T follicular helper cell (primary cell): ENCODE data around the gene KCTD20.
"Not testable (repeated sequence)": the region's sequence is repeated elsewhere in the genome, so short reads cannot be mapped to it uniquely, and the experiment has no call there.

Source experiments
- DNase-seq: peaks from one replicate; pipeline ENCODE4 v3.0.0-alpha.2; 2020; ENCODE audit warnings: low read depth
- total RNA-seq, 2 experiments: gene quantifications; one replicate each; lab custom pipeline; 2026; lab: John Stamatoyannopoulos, UW

KCTD20 gene
- total RNA-seq = 176 to 192 reads per million in 2 experiments

DNA sequence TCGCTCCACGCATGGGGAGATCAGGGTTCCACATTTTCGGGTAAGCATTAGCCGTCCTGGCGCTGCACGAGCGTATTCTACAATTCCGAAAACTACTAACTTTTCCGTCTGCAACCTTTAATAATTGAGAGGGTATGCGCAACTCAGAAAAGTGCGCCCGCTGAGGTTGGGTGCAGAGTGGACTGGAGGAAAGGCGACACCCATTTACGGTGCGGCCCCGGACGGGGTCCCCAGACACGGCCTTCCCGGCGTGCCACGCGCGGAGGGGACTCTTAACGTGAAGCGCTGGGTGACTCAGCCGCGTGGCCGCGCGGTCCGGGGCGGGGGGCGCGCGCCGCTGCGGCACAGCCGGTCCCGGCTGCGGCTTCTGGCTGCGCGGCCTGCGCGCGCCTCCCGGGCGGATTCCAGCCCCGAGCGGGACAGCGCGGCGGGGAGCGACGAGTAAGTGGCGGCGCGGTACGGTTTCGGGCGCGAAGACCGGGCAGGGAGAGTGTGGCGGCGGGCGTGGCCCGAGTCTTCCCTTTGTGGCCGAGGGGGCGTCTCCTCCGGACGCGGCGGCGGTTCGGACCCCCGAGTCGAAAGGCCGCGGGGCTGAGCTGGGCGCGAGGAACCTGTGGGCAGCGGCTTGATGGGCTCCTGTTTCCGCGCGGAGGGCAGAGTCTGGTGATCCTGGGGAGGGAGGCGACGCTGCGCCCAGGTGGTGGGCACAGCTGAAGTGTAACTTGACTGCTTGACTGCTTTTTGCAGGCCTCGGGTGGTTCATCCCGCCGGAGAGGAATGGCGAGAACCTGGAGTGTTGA is at the start of gene KCTD20, which contains the start of gene PXT1:
KCTD20 (plus strand) TSS at position 330 of the 800 bp plus-strand sequence. CDS start 27,098 bp downstream, outside the sequence.
PXT1 (minus strand) TSS at position 184 of the 800 bp plus-strand sequence. CDS start 16,772 bp downstream, outside the sequence.
- peak; percentile 74 for DNase-seq

DNA sequence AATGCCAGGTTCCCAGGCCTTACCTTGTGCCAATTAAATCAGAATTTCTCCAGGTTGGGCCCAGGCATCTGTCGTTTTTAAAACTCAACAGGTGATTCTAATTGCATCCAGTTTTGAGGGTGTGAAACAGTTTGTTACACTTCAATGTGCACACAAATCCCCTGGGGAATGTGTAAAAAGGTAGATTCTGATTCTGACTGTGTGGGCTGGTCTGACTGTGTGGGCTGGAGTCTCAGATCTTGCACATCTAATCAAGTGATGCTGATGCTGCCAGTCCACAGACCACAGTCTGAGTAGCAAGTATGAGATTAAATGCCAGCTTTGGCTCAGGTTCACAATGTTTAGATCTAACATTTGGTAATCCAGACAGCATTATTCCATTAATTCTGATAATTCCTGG is 42.8 kb upstream of the KCTD20 start:
- DNase-seq = no peak

DNA sequence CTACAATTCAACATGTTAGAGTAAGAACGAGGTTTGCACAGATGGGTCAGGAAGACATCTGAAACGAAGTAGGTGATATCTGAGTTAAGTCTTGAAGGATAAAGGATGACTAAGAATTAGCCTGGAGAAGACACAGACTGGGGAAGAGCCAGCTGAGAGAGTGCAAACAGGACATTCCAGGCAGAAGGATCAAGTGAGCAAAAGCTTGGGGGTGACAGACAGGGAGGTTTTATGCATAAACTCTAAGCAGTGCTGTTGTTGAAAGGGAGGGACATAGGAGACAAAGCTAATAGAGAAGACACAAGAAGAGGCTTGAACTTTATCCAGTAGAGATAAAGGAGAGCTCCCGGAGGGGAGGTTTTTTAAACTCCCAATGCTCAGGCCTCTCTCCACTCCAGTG is 40.3 kb upstream of the KCTD20 start:
- no peak for DNase-seq

DNA sequence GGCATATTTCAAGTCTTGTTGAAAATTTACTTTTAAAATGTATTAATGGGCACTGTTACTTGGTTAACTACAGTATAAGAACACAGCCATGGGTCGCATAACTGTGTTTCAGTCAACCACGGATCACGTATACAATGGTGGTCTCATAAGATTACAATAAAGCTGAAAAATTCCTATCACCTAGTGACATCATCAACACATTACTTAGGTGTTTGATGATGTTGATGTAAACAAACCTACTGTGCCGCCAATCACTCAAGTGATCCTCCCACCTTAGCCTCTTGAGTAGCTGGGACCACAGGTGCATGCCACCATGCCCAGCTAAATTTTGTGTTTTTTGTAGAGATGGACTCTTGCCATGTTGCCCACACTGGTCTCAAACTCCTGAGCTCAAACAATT is 38.6 kb upstream of the KCTD20 start:
- no peak for DNase-seq

DNA sequence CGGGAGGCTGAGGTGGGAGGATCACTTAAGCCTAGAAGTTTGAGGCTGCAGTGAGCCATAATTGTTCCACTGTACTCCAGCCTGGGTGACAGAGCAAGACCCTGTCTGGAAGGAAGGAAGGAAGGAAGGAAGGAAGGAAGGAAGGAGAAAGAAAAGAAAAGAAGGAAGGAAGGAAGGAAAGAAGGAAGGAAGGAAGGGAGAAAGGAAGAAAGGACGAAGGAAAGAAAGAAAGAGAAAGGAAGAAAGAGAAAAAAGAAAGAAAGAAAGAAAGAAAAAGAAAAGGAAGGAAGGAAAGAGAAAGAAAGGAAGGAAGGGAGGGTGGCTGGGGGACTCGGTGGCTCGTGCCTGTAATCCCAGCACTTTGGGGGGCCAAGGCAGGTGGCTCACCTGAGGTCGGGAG is 33.1 kb upstream of the KCTD20 start:
- not testable (repeated sequence) for DNase-seq

DNA sequence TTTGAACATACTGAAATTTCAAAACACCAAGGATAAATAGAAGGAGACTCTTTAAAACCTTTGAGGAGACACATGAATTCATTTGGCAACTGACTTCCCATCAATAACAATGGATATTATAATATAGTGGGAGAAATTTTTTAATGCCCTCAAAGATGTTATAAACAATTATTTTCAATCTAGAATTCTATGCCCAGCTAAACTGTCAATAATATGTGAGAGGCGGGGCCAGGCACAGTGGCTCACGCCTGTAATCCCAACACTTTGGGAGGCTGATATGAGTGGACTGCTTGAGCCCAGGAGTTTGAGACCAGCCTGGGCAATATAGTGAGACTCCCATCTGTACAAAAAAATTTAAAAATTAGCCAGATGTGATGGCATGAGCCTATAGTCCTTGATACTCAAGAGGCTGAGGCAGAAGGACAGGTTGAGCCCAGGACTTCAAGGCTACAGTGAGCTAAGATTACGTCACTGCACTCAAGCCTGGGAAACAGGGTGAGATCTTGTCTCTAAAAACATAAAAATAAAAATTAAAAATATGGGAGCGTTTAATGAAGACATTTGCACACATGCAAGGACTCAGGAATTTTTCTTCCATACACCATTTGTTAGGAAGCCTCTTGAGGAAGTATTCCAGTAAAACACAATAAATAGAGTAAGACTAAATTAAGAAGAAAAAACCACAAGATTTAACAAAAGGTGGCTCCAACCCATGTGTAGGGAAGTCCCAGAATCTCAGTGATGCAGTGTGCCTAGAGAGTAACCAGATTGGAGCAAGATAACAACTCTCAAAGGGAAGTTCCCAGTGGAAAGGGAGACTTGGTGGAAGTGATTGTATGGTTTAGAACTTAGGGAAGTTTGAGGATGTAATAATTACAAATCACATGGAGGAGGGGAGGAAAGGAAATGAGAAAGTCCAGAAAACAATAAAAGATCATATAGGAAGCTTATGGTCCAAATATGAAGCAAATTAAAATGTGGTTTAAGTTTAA is 29.0 kb upstream of the KCTD20 start:
- DNase-seq = no peak

DNA sequence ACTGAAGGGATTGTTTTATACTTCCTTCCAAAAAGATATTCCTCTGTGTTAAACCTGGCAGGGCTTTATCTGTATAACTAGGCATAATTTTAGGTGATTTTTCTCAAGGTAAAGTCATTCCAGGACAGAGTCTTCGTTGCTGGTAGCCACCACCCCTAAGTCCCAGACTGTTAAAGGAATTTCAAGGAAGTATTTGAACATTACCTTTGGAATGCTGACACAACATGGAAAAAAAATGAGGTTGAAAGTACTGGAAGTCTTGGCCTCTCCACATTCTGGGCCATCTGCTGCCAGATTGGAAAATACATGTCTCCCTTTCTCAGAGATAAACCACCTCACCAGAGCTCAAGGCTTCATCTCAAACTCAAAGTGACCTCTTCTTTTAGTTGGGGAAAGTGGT is 28.3 kb upstream of the KCTD20 start:
- no peak for DNase-seq

DNA sequence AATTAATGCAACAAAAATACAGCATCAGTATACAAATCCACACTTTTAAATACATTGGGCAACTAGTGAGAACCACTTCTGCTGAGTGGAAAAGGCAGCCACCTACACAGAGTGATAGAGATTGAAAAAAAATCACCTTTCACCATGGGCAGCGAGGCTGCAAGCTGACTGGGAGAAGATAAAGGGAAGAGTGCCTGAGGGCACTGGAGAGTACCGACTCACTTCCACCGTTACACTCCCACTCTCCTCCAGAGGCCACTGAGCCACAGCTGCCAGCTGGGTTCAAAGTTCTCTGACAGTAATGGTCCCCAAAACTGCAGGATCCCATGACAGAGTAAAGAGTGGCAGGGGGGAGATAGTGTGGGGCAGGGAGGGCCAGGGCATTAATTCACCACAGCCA is 24.2 kb upstream of the KCTD20 start:
- DNase-seq = no peak

DNA sequence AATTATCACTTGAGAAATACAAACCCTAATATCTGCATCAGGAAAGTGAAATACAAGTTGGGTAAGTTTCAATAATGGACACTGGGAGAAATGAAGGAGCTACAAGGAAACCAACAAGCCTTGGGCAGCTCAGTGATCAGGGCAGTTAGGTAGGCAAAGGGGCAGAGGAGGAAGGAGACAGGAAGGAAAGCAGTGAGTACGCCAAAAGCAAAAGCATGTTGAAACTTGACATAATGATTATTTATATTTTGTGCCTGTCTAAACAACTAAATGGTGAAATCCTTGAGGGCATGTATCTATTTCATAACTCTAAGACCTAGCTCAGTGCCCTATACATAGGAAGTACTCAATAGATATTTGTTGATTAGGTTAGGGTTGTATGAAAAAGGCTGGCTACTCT is 23.5 kb upstream of the KCTD20 start:
- no peak for DNase-seq

DNA sequence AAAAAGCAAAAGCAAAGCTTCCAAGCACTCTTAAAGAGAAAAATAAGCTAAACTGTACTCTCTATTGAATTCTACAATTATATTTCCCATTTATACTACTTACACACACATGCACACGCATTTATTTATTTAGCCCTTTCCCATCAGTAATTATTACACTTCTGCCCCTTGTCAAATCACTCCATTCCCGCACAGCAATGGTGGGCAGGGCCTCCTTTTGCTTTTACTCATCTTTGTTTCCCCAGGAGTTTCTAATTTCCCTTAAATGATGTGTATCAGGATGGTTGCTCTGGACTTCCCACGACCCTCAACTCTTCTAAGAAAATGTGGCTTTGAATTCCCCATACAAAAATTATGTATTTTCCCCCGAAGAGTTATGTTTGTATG is 20.1 kb upstream of the KCTD20 start:
- DNase-seq = no peak

DNA sequence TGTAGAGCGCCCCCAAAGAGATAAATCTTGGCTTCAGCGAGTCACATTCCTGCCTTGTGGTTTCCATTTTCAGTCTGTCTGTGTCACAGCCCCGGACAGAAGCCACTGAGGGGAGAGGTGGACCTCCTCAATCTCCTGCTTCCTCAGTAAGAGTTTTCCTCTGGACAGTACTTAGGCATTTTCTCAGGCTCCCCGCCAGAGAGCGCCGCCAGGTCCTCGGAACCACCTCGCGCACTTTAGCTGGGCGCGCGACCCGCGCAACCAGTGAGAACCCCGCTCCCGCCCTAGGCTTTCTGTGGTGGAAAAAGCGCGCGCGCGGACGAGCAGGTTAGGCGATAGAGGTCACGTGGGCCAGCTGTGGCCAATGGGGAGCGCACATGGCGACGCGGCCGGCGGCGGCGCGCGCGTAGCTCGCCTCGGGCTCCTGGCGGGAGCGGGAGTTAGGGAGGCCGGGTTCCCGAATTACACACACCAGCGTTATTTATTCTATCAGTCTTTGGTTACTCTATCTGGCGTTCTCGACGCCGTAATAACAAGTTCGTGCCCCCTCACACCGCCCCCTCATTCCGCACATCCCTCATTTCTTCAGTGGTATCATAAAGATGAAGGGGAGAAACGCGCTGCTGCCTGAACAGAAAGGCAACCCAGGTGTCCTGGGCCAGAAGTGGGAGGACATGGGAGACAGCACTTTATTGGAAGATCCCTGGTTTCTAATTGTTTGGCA is 19.5 kb upstream of the KCTD20 start:
- DNase-seq = peak; percentile 98

DNA sequence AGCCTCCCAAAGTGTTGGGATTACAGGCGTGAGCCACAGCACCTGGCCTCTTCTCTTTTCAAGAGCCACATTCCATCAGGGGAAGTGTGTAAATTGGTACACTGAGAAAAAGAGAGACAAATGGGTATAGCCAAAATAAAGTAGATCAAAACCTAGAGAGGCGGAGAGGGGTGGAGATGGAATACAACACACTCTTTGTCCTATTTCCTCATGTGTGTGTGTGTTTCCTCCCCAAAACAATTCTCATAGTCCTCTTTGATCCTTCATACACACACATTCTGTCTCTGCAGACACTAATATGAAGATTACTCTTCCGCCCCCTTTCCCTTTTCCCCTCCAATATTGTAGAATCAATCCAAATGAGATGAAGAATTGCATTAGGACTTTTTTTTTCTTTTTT is 16.2 kb upstream of the KCTD20 start:
- no peak for DNase-seq

DNA sequence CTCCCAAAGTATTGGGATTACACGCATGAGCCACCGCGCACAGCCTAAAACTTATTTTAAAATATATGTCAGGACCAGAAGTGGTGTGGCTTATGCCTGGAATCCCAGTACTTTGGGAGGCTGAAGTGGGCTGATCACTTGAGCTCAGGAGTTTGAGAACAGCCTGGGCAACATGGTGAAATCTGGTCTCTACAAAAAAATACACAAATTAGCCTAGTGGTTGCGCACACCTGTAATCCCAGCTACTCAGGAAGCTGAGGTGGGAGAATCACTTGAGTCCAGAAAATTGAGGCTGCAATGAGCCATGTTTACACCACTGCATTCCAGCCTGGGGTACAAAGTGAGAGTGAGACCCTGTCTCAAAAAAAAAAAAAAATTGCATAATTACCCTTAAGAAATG is 13.9 kb upstream of the KCTD20 start:
- no peak for DNase-seq

DNA sequence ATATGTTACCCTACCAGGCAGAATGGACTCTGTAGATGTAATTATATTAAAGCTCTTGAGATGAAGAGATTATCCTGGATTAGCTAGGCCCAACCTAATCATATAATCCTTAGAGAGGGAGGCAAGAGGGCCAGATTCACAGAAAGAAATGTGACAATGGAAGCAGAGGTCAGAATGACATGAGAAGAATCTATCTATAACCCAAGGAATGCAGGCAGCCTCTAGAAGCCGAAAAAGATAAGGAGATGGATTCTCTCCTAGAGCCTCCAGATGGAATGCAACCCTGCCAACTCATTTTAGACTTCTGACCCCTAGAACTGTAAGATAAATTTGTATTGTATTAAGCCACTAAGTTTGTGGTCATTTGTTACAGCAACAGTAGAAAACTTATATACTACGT is 12.4 kb upstream of the KCTD20 start:
- DNase-seq = no peak

DNA sequence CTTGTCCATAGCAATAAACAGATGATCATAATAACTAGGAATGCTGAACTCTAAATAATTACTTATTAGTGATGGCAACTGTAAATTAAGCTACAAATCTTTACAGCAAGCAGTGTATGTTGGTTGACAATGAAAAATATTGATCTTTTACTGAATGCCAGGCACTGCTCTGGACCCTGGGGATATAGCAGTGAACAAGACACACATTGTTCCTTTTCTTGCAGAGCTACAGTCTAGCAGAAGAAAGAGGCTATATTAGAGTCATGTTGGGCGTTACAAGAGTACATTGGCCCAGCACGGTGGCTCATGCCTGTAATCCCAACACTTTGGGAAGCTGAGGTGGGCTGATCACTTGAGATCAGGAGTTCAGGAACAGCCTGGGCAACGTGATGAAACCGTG is 11.6 kb upstream of the KCTD20 start:
- DNase-seq = no peak

DNA sequence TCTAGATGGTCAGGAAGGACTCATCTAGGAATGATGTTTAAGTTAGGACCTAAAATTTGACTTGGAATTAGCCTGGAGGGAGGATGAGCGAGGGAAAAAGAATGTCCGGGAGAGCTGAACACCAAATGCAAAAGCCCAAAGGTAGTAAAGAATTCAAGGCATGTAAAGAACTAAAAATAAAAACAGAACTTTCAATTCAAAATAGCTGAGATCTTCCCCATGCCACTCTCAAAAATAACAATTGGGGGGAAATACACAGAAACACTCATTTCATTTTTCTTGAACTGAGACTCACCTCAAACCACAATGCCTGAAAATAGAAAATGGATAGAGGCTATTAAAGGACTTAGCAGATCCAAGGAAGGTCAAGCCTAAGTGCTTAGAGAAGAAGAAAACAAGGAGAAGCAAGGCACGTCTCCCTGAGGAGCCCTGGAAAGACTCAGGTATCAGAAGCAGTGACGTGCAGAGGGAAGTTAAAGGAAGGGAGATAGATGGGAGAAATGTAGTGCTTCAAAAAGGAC is 10.6 kb upstream of the KCTD20 start:
- no peak for DNase-seq

DNA sequence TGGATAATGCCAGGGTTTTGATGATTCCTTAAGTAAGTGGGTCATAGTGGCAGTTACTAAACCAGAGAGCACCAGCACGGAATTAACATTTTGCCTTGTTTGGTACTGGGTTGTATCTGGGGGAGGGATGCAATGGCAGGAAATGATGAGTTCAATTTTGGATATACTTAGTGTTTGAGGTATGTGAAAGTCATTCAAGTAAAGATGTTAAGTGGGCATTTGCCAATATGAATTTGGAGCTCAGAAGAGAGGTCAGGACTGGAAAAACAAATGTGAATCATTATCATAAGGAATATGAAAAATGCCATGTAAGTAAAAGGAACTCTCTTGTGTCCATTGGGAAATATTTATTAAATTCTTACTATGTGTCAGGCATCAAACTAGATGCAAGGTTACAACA is 6.3 kb upstream of the KCTD20 start:
- DNase-seq = no peak

DNA sequence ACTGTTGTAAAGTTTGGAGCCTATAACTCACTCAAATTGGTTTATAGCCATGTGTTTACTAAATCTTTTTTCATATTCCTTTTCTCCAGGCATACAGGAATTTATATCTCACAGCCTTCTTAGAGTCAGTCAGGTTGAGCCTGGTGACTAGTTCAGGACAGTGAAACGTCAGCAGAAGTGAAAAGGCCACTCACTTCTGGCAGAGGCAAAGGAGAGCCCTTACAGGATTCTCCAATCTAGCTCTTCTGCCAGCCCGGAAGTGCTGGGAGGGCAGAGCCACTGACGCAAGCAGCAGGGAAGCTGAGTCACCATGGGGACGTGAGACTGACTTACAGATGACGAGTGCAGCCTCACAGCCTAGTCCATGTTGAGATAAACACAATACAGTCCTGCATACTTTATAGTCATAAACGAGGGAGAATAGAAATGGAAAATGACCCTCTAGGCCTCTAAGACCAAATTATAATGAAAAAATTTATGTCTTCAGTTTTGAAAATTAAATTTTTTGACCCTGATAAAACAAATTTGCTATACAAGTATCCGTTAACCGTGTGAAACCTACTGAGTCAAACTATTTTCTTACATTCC is 1.4 kb upstream of the KCTD20 start:
- peak; percentile 81 for DNase-seq

DNA sequence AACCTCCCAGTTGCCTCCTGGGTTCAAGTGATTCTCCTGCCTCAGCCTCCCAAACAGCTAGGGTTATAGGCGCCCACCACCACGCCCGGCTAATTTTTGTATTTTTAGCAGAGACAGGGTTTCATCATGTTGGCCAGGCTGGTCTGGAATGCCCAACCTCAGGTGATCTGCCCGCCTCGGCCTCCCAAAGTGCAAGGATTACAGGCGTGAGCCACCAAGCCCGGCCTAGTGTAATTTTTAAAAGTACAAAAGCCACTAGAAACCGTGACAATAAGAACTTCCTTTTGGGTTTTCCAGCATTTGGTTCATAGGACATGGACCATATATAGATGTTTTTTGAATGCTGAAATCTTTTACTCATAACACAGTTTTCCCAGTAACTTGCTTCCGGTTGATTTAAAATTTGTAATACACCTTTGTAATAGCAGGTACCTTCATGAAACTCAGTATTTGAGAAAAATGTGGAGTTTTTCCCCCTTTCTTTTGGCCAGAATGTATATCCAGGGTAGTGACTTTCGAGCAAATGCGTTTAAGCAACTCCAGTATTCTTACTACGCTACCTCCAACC is 613 bp upstream of the KCTD20 start:
- no peak for DNase-seq

DNA sequence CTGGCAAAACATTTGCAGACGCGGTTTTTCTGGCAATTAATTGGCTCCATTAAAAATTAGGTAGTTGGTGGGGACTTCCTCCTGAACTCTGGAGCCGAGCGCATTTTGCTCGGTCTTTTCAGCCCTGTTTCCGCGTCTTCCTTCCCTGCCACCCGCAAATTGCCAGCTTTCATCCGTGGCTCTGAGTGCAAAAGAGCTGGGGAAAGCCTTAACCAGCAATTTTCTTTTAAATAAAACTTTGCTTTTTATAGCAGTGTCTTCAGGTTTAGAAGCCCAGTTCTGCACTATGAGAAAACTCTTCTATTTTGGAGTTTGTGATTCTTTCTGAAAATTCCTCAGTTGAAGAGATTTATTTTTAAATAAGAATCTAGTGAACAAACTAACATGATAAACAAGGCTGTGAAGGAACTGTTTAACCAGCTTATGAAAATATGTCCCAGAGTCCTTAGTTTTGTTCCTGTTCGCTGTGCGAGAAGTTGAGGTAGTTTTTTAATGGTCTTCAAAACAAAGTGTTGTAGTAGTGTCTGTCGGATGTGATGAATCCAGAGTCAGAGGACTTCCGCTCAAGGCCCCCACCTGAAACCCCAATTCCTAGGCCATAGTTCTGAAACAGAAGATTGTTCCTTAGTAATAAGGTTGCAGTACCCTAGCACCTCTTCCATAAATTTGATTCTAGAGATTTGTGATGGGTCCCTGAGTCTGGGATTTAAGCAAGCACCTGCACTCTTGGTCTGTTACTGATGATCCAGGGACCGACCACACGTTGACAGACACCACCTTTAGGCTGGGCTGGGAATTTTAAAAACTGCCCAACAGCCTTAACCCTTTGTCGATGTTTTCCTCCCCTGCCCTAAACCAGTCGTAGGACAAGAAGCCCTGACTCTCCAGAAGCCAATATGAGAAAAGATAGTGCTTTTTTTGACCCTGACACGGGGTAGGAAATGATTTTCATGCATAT is 950 bp downstream of the KCTD20 start:
- no peak for DNase-seq
